H1 (cell line): ENCODE data around the gene CAMK1. TPM values are rescaled to one million over a fixed set of nuclear protein-coding genes. Genes with fewer than 3 reads are reported as not detected.

Experiments
- CTCF ChIA-PET: fragments of 300-600 bp; sonication (Branson Sonifier 250); formaldehyde crosslinking; loops from one replicate; lab custom pipeline; 2021; ENCODE audit not compliant: partially characterized antibody; lab: Charles Lee
- POLR2A ChIA-PET: fragments of 300-600 bp; sonication (Branson Sonifier 250); formaldehyde crosslinking; loops from one replicate; lab custom pipeline; 2021; ENCODE audit warnings: inconsistent platforms; ENCODE audit not compliant: partially characterized antibody; lab: Charles Lee
- DNase-seq, 2 experiments: peaks; one replicate each; pipeline versions ENCODE4 v3.0.0 to v3.0.0-alpha.2; 2010 to 2022; ENCODE audit warnings: low spot score in 2 of 2, low read depth in 1 of 2, mixed read lengths in 1 of 2
- FAIRE-seq: peaks from 2 replicates; lab custom pipeline; 2011; peaks lifted over from hg19 to GRCh38; lab: Jason Lieb, UNC
- H2AFZ ChIP-seq: 2 replicates; pipeline ENCODE4 v1.8.1; 2012; ENCODE audit warnings: low read length, inconsistent platforms
- H2AK5ac ChIP-seq: 2 replicates; pipeline ENCODE4 v1.6.1; 2013; ENCODE audit warnings: low read depth, low read length
- H2BK120ac ChIP-seq: replicated peaks from 2 replicates; pipeline ENCODE3; 2013; ENCODE audit warnings: low read depth, low read length, inconsistent platforms
- H2BK12ac ChIP-seq: 2 replicates; pipeline ENCODE4 v1.6.1; 2013; ENCODE audit warnings: low read depth, low read length
- H2BK15ac ChIP-seq: 2 replicates; pipeline ENCODE4 v1.6.1; 2013; ENCODE audit warnings: low read length
- H2BK20ac ChIP-seq: 2 replicates; pipeline ENCODE4 v1.6.1; 2013; ENCODE audit warnings: low read length
- H2BK5ac ChIP-seq: 2 replicates; pipeline ENCODE4 v1.6.1; 2013; ENCODE audit warnings: low read depth, low read length
- H3K14ac ChIP-seq: 2 replicates; pipeline ENCODE4 v1.6.1; 2013; ENCODE audit warnings: inconsistent platforms; ENCODE audit not compliant: insufficient read length
- H3K18ac ChIP-seq: 2 replicates; pipeline ENCODE4 v1.6.1; 2013; ENCODE audit warnings: low read length; ENCODE audit errors: extremely low read depth
- H3K23ac ChIP-seq: 2 replicates; pipeline ENCODE4 v1.6.1; 2013; ENCODE audit warnings: inconsistent platforms; ENCODE audit not compliant: insufficient read length
- H3K23me2 ChIP-seq: 2 replicates; pipeline ENCODE4 v1.6.1; 2013; ENCODE audit warnings: low read depth, low read length
- H3K27ac ChIP-seq: 2 replicates; pipeline ENCODE4 v1.6.1; 2011; ENCODE audit warnings: low read depth, low read length, inconsistent platforms
- H3K27me3 ChIP-seq, 4 experiments: replicated peaks in 1 of 4; 1 replicate in 1 of 4; 2 replicates in 3 of 4; pipeline versions ENCODE4 v1.6.1 to v1.8.1; 2011 to 2013; ENCODE audit warnings: low read length in 3 of 4, mild to moderate bottlenecking in 3 of 4, inconsistent platforms in 2 of 4, mixed read lengths in 2 of 4, moderate library complexity in 1 of 4; ENCODE audit not compliant: control insufficient read depth in 3 of 4, insufficient read depth in 3 of 4; ENCODE audit errors: extremely low read depth in 1 of 4
- H3K36me3 ChIP-seq, 4 experiments: 2 replicates each; pipeline versions ENCODE4 v1.6.1 to v1.8.1; 2011 to 2013; ENCODE audit warnings: mild to moderate bottlenecking in 4 of 4, low read length in 3 of 4, moderate library complexity in 2 of 4, control low read depth in 1 of 4, inconsistent platforms in 1 of 4; ENCODE audit not compliant: insufficient read depth in 4 of 4, control insufficient read depth in 2 of 4
- H3K4ac ChIP-seq: replicated peaks from 2 replicates; pipeline ENCODE3; 2013; ENCODE audit warnings: low read length, low read depth, mixed read lengths, inconsistent platforms; ENCODE audit not compliant: insufficient read length
- H3K4me1 ChIP-seq, 4 experiments: replicated peaks in 1 of 4; 1 replicate in 1 of 4; 2 replicates in 3 of 4; pipeline versions ENCODE4 v1.6.1 to v1.8.1; 2011 to 2013; ENCODE audit warnings: low read length in 3 of 4, inconsistent platforms in 2 of 4, mixed read lengths in 1 of 4; ENCODE audit not compliant: insufficient read depth in 4 of 4, control insufficient read depth in 3 of 4
- H3K4me2 ChIP-seq, 2 experiments: 2 replicates each; pipeline versions ENCODE4 v1.6.1 to v1.8.1; 2011 to 2013; ENCODE audit warnings: low read depth in 2 of 2, low read length in 2 of 2, control low read depth in 1 of 2, inconsistent platforms in 1 of 2, mild to moderate bottlenecking in 1 of 2; ENCODE audit not compliant: insufficient read depth in 1 of 2
- H3K4me3 ChIP-seq, 4 experiments: fragments of 200-600, 300-600 bp in 1 of 4; sonication (generic), shearing (Covaris generic), sonication (Bioruptor Twin) in 1 of 4; 2 replicates each; pipeline versions ENCODE4 v1.5.1 to v1.8.1; 2011 to 2016; ENCODE audit warnings: low read length in 4 of 4, low read depth in 3 of 4, control low read depth in 2 of 4, inconsistent platforms in 2 of 4, mild to moderate bottlenecking in 2 of 4, mixed read lengths in 1 of 4, moderate library complexity in 1 of 4; ENCODE audit not compliant: insufficient read depth in 2 of 4; ENCODE audit errors: extremely low read depth in 1 of 4
- H3K56ac ChIP-seq: replicated peaks from 2 replicates; pipeline ENCODE3; 2013; ENCODE audit warnings: low read depth, mild to moderate bottlenecking, mixed read lengths, low read length, inconsistent platforms; ENCODE audit not compliant: insufficient read length
- H3K79me1 ChIP-seq: 2 replicates; pipeline ENCODE4 v1.6.1; 2013; ENCODE audit warnings: low read depth, low read length, control low read depth
- H3K79me2 ChIP-seq, 2 experiments: 2 replicates each; pipeline versions ENCODE4 v1.6.1 to v1.8.1; 2012 to 2013; ENCODE audit warnings: low read length in 2 of 2, mild to moderate bottlenecking in 2 of 2, inconsistent platforms in 1 of 2; ENCODE audit not compliant: insufficient read depth in 2 of 2, control insufficient read depth in 1 of 2
- H3K9ac ChIP-seq, 4 experiments: replicated peaks in 1 of 4; 1 replicate in 1 of 4; 2 replicates in 3 of 4; pipeline versions ENCODE4 v1.6.1 to v1.8.1; 2011 to 2013; ENCODE audit warnings: low read depth in 3 of 4, low read length in 3 of 4, control low read depth in 2 of 4, mild to moderate bottlenecking in 2 of 4, moderate library complexity in 2 of 4, inconsistent platforms in 1 of 4; ENCODE audit errors: extremely low read depth in 1 of 4
- H3K9me3 ChIP-seq, 2 experiments: 2 replicates each; pipeline versions ENCODE4 v1.6.1 to v1.8.1; 2012 to 2013; ENCODE audit warnings: mild to moderate bottlenecking in 2 of 2, moderate library complexity in 2 of 2, control low read depth in 1 of 2, inconsistent platforms in 1 of 2, low read depth in 1 of 2, low read length in 1 of 2, mixed read lengths in 1 of 2; ENCODE audit not compliant: insufficient read depth in 2 of 2
- H4K20me1 ChIP-seq, 2 experiments: replicated peaks in 1 of 2; 2 replicates each; pipeline versions ENCODE3 to v1.8.1; 2011 to 2013; ENCODE audit warnings: inconsistent platforms in 2 of 2, low read length in 2 of 2, mild to moderate bottlenecking in 1 of 2; ENCODE audit not compliant: insufficient read depth in 2 of 2, control insufficient read depth in 1 of 2
- H4K5ac ChIP-seq: 2 replicates; pipeline ENCODE4 v1.6.1; 2013; ENCODE audit warnings: low read length, low read depth, mixed read lengths, inconsistent platforms; ENCODE audit not compliant: insufficient read length
- H4K8ac ChIP-seq: 2 replicates; pipeline ENCODE4 v1.8.0; 2013; ENCODE audit warnings: mild to moderate bottlenecking, moderate library complexity, low read length, inconsistent platforms; ENCODE audit not compliant: insufficient read depth; ENCODE audit errors: extremely low read depth
- H4K91ac ChIP-seq: replicated peaks from 2 replicates; pipeline ENCODE3; 2013; ENCODE audit warnings: low read length, mixed read lengths, inconsistent platforms; ENCODE audit not compliant: insufficient read length
- BCL11A ChIP-seq, 2 experiments: IDR thresholded peaks; one replicate each; pipeline ENCODE4 v1.6.1; 2011; ENCODE audit warnings: low read depth in 2 of 2, low read length in 2 of 2, mild to moderate bottlenecking in 2 of 2
- CBX8 ChIP-seq: fragments of 300-800, 300-1000 bp; sonication (generic); IDR thresholded peaks from 2 replicates; pipeline ENCODE4 v1.7.1; 2016; ENCODE audit warnings: low read depth, low read length, borderline replicate concordance
- CREB1 ChIP-seq: IDR thresholded peaks from 2 replicates; pipeline ENCODE4 v1.6.1; 2012; ENCODE audit warnings: inconsistent platforms
- EZH2 ChIP-seq: fragments of 200-600 bp; sonication (generic); IDR thresholded peaks from 2 replicates; pipeline ENCODE4 v1.7.1; 2012; ENCODE audit warnings: low read depth, mild to moderate bottlenecking, moderate library complexity, low read length, inconsistent platforms; ENCODE audit not compliant: severe bottlenecking
- HDAC2 ChIP-seq, 2 experiments: fragments of 300-600 bp in 1 of 2; sonication (generic) in 1 of 2; IDR thresholded peaks; 2 replicates each; pipeline ENCODE4 v1.6.1; 2011 to 2012; ENCODE audit warnings: low read depth in 2 of 2, low read length in 2 of 2, mild to moderate bottlenecking in 2 of 2, moderate library complexity in 2 of 2, borderline replicate concordance in 1 of 2, inconsistent platforms in 1 of 2
- HDAC6 ChIP-seq: IDR thresholded peaks from one replicate; pipeline ENCODE4 v1.7.1; 2012; ENCODE audit warnings: low read depth, mild to moderate bottlenecking, inconsistent platforms, low read length, moderate library complexity
- POLR2A ChIP-seq, 2 experiments: IDR thresholded peaks; 1 replicate in 1 of 2; 2 replicates in 1 of 2; pipeline ENCODE4 v1.6.1; 2011; ENCODE audit warnings: low read depth in 2 of 2, low read length in 2 of 2, mild to moderate bottlenecking in 2 of 2; ENCODE audit errors: control extremely low read depth in 1 of 2
- SAP30 ChIP-seq: fragments of 300-600 bp; sonication (generic); IDR thresholded peaks from 2 replicates; pipeline ENCODE4 v1.7.1; 2012; ENCODE audit warnings: low read length, moderate library complexity, mild to moderate bottlenecking, inconsistent platforms; ENCODE audit not compliant: insufficient read depth, insufficient replicate concordance
- SIN3A ChIP-seq, 2 experiments: IDR thresholded peaks in 1 of 2; conservative IDR thresholded peaks in 1 of 2; 2 replicates each; pipeline ENCODE4 v1.6.1; 2011 to 2012; ENCODE audit warnings: low read length in 2 of 2, improper control_type of control experiment in 1 of 2, low read depth in 1 of 2, mild to moderate bottlenecking in 1 of 2
- SIX5 ChIP-seq: IDR thresholded peaks from 2 replicates; pipeline ENCODE4 v1.6.1; 2011; ENCODE audit warnings: mild to moderate bottlenecking, low read depth, low read length
- SP2 ChIP-seq: IDR thresholded peaks from 2 replicates; pipeline ENCODE4 v1.6.1; 2012; ENCODE audit warnings: mild to moderate bottlenecking, low read length, inconsistent platforms
- WGBS, 2 experiments: shearing (Covaris generic) in 1 of 2; methylation state at CpG; one replicate each; pipeline versions ENCODE4 v1.1.6 to v1.1.7; 2013 to 2015; ENCODE audit warnings: low lambda C conversion rate in 2 of 2, mixed read lengths in 2 of 2, inconsistent platforms in 1 of 2, low coverage in 1 of 2, missing lambda C conversion rate in 1 of 2; ENCODE audit not compliant: insufficient replicate concordance in 2 of 2, insufficient coverage in 1 of 2, insufficient read length in 1 of 2; ENCODE audit errors: extremely low coverage in 1 of 2, missing lambda C conversion rate in 1 of 2; 5-methylcytosine and 5-hydroxymethylcytosine counted together
- polyA plus RNA-seq, 7 experiments: library from polyadenylated mRNA; depleted of rRNA in 3 of 7; stranded (reverse) in 5 of 7; unstranded in 2 of 7; fragments of >200 nt in 5 of 7; fragments of 200-250 nt in 2 of 7; gene quantifications; 1 replicate in 5 of 7; 2 replicates in 1 of 7; 4 replicates in 1 of 7; pipeline versions ENCODE4 v1.2.1 to v1.2.3, GENCODE V29; 2011 to 2013; ENCODE audit warnings: missing spikeins in 2 of 7, mixed read lengths in 2 of 7
- total RNA-seq: library from RNA; stranded (reverse); fragmentation: NEBNext Ultra II Directional; extraction: Animal tissue kit (Norgen Biotek cat#: 25700); gene quantifications from 2 replicates; pipeline ENCODE4 v1.2.1, GENCODE V29; 2021
- TF ChIP-seq, protein P1 (sequence below): IDR thresholded peaks from 2 replicates; pipeline ENCODE4 v1.6.1; 2011; ENCODE audit warnings: low read length, improper control_type of control experiment

The CAMK1 gene
- total and polyA plus RNA-seq, 2 of the 8 experiments (the other 6 are each of a cell fraction or from before 2014, with no cell fraction given): 4.9 to 5.1 TPM

DNA sequence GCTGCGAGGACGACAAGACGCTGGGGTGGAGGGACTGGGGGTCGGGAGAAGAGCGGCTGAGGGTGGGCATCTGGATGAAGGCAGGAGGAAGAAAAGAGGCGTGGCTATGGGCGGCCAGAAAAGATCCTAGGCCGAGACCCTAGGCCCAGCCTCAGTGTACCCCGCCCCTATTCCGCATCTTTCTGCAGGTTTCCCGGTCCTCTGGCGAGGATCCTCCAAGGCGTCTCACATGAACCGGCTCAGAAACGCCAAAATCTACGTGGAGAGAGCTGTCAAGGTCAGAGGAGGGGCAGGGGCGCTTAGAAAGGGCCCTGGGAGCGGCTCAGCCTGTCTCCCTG lies 40.7 kb upstream of the CAMK1 start:
- Histone ChIP-seq H3K79me1 (no peaks in the 10 kb centered on the region), H4K91ac (no peak overlapping the region), H3K23me2 (peaks cover 2% of the 10 kb centered on the region; the same call in 1 of the 2 replicates), H3K14ac (no peak overlapping the region), H2BK5ac (no peak overlapping the region), H3K56ac (no peak overlapping the region), H2BK20ac (no peak overlapping the region), H3K4me3 (peak overlapping the region; percentile 50 to 72 (median 58)), H3K23ac (no peak overlapping the region), H2BK12ac (no peak overlapping the region), H3K9ac (peak overlapping the region in 3 of 4 experiments; percentile 1 to 61 (median 54); a peak in 3 of 7 replicates), H2BK15ac (no peak overlapping the region), H3K4ac (no peak overlapping the region), H2BK120ac (no peak overlapping the region), H3K9me3 (no peaks in the 10 kb centered on the region), H3K4me2 (peak overlapping the region; percentile 56 to 84), H4K5ac (no peak overlapping the region), H3K36me3 (peaks cover 8 to 13% (median 9%) of the 10 kb centered on the region in 4 experiments; a peak in 7 of 8 replicates), H3K27me3 (peaks cover 0 to 11% (median 9%) of the 10 kb centered on the region in 4 experiments; a peak in 5 of 7 replicates), H4K20me1 (peaks cover 3 to 6% of the 10 kb centered on the region in 2 experiments), H2AK5ac (no peak overlapping the region), H3K27ac (no peak overlapping the region), H2AFZ (no peak overlapping the region), H3K18ac (no peak overlapping the region), H3K79me2 (no peaks in the 10 kb centered on the region), H4K8ac (peak overlapping the region; percentile 37; the same call in 1 of the 2 replicates), H3K4me1 (peaks cover 0 to 9% (median 2%) of the 10 kb centered on the region in 4 experiments; a peak in 3 of 7 replicates)
- POLR2A ChIA-PET: interaction anchor here (0.6 to 7.8 kb wide), 6 partner anchors 16 to 213 kb away, joined by 3 to 71 read pairs (median 4); partner anchors contain the start of genes ARPC4 and TADA3
- FAIRE-seq (no peak), DNase-seq (peak in 1 of 2 experiments; percentile 66)
- CTCF ChIA-PET: interaction anchor here (1.4 to 4.9 kb wide), 3 partner anchors 9 to 14 kb away, joined by 3 to 30 read pairs (median 8); no protein-coding TSS in a partner anchor
- WGBS, 2 experiments: 12% methylated on average over 15 of the region's 18 CpGs; no CpG with 5 or more reads in 1 of the 2 experiments
- TF ChIP-seq HDAC6: no peak
- TF ChIP-seq CREB1: no peak
- no peak for TF ChIP-seq SIX5
- TF ChIP-seq, protein P1, sequence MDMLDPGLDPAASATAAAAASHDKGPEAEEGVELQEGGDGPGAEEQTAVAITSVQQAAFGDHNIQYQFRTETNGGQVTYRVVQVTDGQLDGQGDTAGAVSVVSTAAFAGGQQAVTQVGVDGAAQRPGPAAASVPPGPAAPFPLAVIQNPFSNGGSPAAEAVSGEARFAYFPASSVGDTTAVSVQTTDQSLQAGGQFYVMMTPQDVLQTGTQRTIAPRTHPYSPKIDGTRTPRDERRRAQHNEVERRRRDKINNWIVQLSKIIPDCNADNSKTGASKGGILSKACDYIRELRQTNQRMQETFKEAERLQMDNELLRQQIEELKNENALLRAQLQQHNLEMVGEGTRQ: no peak
- TF ChIP-seq HDAC2 (IDR thresholded peaks at IDR 0.05; ENCODE audit: borderline replicate concordance in 1 of 2, low read depth in 2 of 2, low read length in 2 of 2): no peak
- TF ChIP-seq SAP30: no peak
- TF ChIP-seq SP2: no peak
- TF ChIP-seq EZH2: no peak
- no peak; a peak in 1 of 3 replicates for TF ChIP-seq POLR2A (IDR thresholded peaks at IDR 0.05; ENCODE audit: control extremely low read depth in 1 of 2, low read depth in 2 of 2, low read length in 2 of 2)
- TF ChIP-seq BCL11A (IDR thresholded peaks at IDR 0.05; ENCODE audit: low read depth in 2 of 2, low read length in 2 of 2): no peak
- TF ChIP-seq SIN3A (conservative IDR thresholded peaks at IDR 0.05 in 1 of 2, IDR thresholded peaks at IDR 0.05 in 1 of 2; ENCODE audit: low read depth in 1 of 2, low read length in 2 of 2): peak in 1 of 2 experiments; percentile 5; a peak in 1 of 4 replicates
- no peak for TF ChIP-seq CBX8
